Measurements from ENCODE around the gene INCENP.
"Not testable (repeated sequence)": the region's sequence is repeated elsewhere in the genome, so short reads cannot be mapped to it uniquely, and the experiment has no call there.

Gene INCENP

DNA sequence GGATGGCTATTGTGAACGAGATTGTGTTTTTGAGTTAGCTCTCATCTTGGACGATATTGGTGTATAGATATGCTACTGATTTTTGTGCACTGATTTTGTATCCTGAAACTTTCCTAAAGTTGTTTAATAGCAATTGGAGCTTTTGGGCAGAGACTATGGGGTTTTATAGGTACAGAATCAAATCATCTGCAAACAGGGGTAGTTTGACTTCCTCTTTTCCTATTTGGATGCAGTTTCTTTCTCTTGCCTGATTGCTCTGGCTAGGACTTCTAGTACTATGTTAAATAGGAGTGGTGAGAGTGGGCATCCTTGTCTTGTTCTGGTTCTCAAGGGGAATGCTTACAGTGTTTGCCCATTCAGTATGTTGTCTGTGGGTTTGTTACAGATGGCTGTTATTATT, 57.3 kb downstream of the INCENP start:
- no peak for DNase-seq

DNA sequence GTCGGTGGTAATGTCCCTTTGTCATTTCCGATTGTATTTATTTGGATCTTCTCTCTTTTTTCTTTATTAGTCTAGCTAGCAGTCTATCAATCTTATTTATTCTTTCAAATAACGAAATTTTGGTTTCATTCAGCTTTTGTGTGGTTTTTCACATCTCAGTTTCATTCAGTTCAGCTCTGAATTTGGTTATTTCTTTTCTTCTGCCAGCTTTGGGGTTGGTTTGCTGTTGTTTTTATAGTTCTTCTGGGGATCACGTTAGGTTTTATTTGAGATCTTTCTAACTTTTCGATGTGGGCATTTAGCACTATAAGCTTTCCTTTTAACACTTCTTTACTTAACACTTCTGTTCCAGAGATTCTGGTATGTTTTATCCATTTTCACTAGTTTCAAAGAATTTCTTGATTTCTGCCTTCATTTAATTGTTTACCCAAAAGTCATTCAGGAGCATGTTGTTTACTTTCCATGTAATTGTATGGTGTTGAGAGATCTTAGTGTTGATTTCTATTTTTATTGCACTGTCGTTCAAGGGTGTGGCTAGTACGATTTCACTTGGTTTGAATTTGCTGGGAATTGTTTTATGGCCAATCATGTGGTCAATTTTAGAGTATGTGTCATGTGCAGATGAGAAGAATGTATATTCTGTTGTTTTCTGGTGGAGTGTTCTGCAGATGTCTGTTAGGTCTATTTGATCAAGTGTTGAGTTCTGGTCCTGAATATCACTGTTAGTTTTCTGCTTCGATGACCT, 58.5 kb downstream of the INCENP start:
- DNase-seq, result no peak

- DNase-seq, result no peak
Observed at GRCh38 chr11:62186195-62186594, 62.4 kb downstream of the INCENP start.

DNA sequence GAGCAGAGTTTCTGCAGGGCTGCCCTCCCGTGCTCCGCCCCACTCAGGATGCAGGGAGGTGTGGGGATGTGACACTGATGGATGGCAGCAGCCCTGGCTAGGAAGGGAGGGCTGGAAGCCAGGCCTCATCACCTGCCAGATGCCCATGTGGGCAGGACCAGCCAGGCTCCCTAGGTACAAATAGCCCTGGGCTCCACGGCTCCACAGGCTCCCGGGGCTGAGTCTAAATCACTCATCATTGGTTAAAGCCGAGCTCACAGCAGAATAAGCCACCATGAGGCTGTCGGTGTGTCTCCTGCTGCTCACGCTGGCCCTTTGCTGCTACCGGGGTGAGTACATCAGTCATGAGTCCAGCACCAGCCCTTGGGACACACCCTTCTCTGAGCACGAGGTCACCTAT, 66.2 kb downstream of the INCENP start, which contains the start of gene SCGB1D1:
TSS of gene SCGB1D1 (plus strand) at position 206 of the 400 bp plus-strand sequence. CDS start at position 275, 69 bp downstream.
- no peak for DNase-seq

DNA sequence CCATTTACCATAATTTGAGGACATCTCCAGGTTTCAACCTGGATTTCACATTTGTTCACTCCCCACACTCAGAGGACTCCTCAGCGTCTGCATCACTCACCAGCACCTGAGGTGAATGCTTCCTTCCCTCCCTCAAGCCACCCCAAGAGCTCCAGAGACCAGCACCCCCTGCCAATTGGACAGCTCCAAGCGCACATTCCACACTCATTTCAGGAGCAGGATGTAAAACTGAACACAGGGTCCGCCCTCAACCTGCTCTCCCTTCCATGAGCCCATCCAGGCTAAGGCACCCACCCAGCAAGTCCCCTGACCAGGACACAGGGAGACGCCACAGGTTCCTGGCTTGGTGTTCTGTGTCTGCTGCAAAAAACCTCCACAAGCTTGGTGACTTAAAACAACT, 70.1 kb downstream of the INCENP start:
- DNase-seq, result no peak

DNA sequence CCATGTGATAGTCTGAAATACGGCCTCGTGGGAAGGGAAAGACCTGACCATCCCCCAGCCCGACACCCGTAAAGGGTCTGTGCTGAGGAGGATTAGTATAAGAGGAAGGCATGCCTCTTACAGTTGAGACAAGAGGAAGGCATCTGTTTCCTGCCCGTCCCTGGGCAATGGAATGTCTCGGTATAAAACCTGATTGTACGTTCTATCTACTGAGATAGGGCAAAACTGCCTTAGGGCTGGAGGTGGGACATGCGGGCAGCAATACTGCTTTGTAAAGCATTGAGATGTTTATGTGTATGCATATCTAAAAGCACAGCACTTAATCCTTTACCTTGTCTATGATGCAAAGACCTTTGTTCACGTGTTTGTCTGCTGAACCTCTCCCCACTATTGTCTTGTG, 71.2 kb downstream of the INCENP start:
- DNase-seq, result not testable (repeated sequence)

- DNase-seq, result no peak
Observed at GRCh38 chr11:62195945-62196344, 72.1 kb downstream of the INCENP start.

DNA sequence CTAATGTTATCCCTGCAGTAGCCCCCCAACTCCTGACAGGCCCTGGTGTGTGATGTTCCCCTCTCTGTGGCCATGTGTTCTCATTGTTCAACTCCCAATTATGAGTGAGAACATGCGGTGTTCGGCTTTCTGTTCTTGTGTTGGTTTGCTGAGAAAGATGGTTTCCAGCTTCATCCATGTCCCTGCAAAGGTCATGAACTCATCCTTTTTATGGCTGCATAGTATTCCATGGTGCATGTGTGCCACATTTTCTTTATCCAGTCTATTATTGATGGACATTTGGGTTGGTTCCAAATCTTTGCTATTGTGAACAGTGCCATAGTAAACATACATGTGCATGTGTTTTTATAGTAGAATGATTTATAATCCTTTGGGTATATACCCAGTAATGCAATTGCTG, 73.6 kb downstream of the INCENP start:
- DNase-seq, result not testable (repeated sequence)

DNA sequence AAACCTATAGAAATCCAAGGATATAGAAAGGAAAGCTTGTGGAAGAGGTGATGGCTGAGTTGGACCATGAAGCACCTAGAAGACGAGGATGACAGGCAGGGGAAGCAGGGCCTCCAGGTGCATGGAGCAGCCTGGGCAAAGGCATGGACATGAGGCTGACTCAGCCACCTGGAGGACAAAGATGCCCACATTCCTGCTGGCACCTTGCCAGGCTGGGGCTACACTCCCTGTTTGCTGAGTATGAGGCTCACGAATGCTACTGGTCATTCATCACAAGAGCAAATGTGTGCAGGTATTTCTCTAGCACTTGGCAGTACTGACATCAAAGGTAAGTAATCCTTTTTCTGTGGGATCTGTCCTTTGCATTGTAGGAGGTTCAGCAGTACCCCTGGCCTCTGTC, 77.6 kb downstream of the INCENP start:
- DNase-seq, result no peak
